Suppressor macrophage treated with lipopolysaccharide for 1 hour (primary cell): Measurements from ENCODE around the gene GLB1L.
"Not testable (repeated sequence)": the region's sequence is repeated elsewhere in the genome, so short reads cannot be mapped to it uniquely, and the experiment has no call there.

Experiments
- DNase-seq, 3 donors: peaks; one replicate each; pipeline ENCODE4 v3.0.0-alpha.2; 2020 to 2022

The GLB1L gene

GRCh38 chr2:219205981-219206327 lies 39.3 kb downstream of the GLB1L start:
- DNase-seq, result no peak

- DNase-seq, result no peak
Observed at GRCh38 chr2:219205165-219205538, 40.1 kb downstream of the GLB1L start.

- DNase-seq, result no peak
Observed at GRCh38 chr2:219204425-219205164, 40.6 kb downstream of the GLB1L start.

GRCh38 chr2:219201331-219201730 lies 43.9 kb downstream of the GLB1L start:
- not testable (repeated sequence) for DNase-seq

GRCh38 chr2:219200502-219201326 lies 44.5 kb downstream of the GLB1L start:
- DNase-seq, result peak in 1 of 3 donors; percentile 11

- DNase-seq, result no peak
Observed at GRCh38 chr2:219199470-219200211, 45.6 kb downstream of the GLB1L start.

GRCh38 chr2:219198974-219199373 lies 46.3 kb downstream of the GLB1L start:
- DNase-seq, result no peak

GRCh38 chr2:219197388-219197787 lies 47.9 kb downstream of the GLB1L start:
- peak in 1 of 3 donors; percentile 14 for DNase-seq

GRCh38 chr2:219186754-219187456 lies 58.3 kb downstream of the GLB1L start:
- no peak for DNase-seq
